Right lobe of liver (tissue), 4 donors: ENCODE results near the gene G3BP2.

Source experiments
- POLR2A ChIP-seq: fragments of 450-650 bp; IDR thresholded peaks from one replicate; pipeline ENCODE4 v1.6.1; 2017; ENCODE audit warnings: antibody characterized with exemption, mild to moderate bottlenecking
- TF ChIP-seq, protein P1 (sequence below), 4 donors: fragments of 200-600 bp in 3 of 4; fragments of 450-650 bp in 1 of 4; IDR thresholded peaks; one replicate each; pipeline versions ENCODE4 v1.5.1 to v1.8.0; 2016 to 2022; ENCODE audit warnings: antibody characterized with exemption in 4 of 4, mild to moderate bottlenecking in 2 of 4
- donor health status: DM: no; HTN: no; CAD: no.
- donor health status: DM: no; HTN: no; CAD: no.
- donor health status: DM: no; HTN: yes; CAD: no.

DNA sequence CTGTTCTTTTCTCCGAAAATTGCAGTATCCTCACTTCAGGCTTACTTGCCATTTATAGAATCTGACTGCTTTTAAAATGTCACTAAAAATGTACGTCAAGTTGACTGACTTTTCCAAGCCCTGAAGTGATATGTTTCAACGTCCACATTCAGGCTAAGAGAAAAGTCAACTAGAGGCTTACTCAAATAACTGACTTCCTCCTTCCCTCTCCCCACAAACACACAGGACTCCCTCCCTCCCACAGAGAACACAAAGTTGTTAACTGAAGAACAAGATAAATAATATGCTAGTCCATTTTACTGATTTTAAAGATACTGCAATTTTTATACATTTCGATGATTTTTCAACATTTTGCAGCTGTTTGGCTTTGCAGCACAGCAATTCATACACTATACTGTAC is 29.1 kb downstream of the G3BP2 start:
- TF ChIP-seq, protein P1, sequence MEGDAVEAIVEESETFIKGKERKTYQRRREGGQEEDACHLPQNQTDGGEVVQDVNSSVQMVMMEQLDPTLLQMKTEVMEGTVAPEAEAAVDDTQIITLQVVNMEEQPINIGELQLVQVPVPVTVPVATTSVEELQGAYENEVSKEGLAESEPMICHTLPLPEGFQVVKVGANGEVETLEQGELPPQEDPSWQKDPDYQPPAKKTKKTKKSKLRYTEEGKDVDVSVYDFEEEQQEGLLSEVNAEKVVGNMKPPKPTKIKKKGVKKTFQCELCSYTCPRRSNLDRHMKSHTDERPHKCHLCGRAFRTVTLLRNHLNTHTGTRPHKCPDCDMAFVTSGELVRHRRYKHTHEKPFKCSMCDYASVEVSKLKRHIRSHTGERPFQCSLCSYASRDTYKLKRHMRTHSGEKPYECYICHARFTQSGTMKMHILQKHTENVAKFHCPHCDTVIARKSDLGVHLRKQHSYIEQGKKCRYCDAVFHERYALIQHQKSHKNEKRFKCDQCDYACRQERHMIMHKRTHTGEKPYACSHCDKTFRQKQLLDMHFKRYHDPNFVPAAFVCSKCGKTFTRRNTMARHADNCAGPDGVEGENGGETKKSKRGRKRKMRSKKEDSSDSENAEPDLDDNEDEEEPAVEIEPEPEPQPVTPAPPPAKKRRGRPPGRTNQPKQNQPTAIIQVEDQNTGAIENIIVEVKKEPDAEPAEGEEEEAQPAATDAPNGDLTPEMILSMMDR (IDR thresholded peaks at IDR 0.05) = no peak
- no peak for TF ChIP-seq POLR2A
